ENCODE data around the gene HOMER1.
A peak's percentile ranks its signal among the peaks of the same experiment; 100 is the strongest.

GRCh38 chr5:79464695-79465332, 49.1 kb downstream of the HOMER1 start:
- peak; percentile 39 to 56 (median 51) for TF ChIP-seq CTCF (IDR thresholded peaks at IDR 0.05)
- no peak for TF ChIP-seq POLR2A (IDR thresholded peaks at IDR 0.05)
- no peak for TF ChIP-seq EP300 (IDR thresholded peaks at IDR 0.05)
